Natural killer cell treated with Interleukin-12 subunit alpha and Interleukin-12 subunit beta and Interleukin-15 and Interleukin-18, amount 100 ng/mL, for 72 hours (primary cell): Measurements from ENCODE around the gene ANP32A. TPM values are rescaled to one million over a fixed set of nuclear protein-coding genes. Genes with fewer than 3 reads are reported as not detected.

ENCODE experiments used
- ATAC-seq, 2 donors: fragments of 150-1000 bp; cut with Tn5 transposase in 1 of 2; sonication (Bioruptor Pico), chemical (Tn5 transposase) in 1 of 2; 2 replicates each; pipeline ENCODE4 v1.10.0; 2021
- DNase-seq: peaks from one replicate; pipeline ENCODE4 v3.0.0; 2022; ENCODE audit warnings: low spot score
- H3K27ac Mint-ChIP-seq, 2 donors: 1 replicate in 1 of 2; 2 replicates in 1 of 2; pipeline ENCODE4 v1.8.0; 2022; ENCODE audit warnings: mixed read lengths in 2 of 2, mild to moderate bottlenecking in 1 of 2, moderate library complexity in 1 of 2
- H3K27me3 Mint-ChIP-seq, 2 donors: 1 replicate in 1 of 2; 2 replicates in 1 of 2; pipeline ENCODE4 v1.8.0; 2022; ENCODE audit warnings: mixed read lengths in 2 of 2
- H3K36me3 Mint-ChIP-seq: one replicate; pipeline ENCODE4 v1.8.0; 2022; ENCODE audit warnings: mixed read lengths
- H3K4me1 Mint-ChIP-seq, 2 donors: 1 replicate in 1 of 2; 2 replicates in 1 of 2; pipeline ENCODE4 v1.8.0; 2022; ENCODE audit warnings: low read depth in 2 of 2, mixed read lengths in 2 of 2, mild to moderate bottlenecking in 1 of 2
- H3K4me3 Mint-ChIP-seq: one replicate; pipeline ENCODE4 v1.8.0; 2022; ENCODE audit warnings: mixed read lengths
- H3K9me3 Mint-ChIP-seq: 2 replicates; pipeline ENCODE4 v1.8.0; 2022; ENCODE audit warnings: mixed read lengths
- total RNA-seq, 2 donors: library from RNA; stranded (reverse); gene quantifications; one replicate each; pipeline ENCODE4 v1.2.3, GENCODE V29; 2022

Gene ANP32A
- total RNA-seq, 2 donors from 2014 or later: 208 to 278 TPM

- DNase-seq: no peak
- no peaks in the 10 kb centered on the region for H3K36me3 Mint-ChIP-seq
Measured at GRCh38 chr15:68730471-68730919, 90.2 kb downstream of the ANP32A start.

GRCh38 chr15:68729789-68730411 is 90.8 kb downstream of the ANP32A start:
- H3K27me3 Mint-ChIP-seq: peaks cover 3 to 9% of the 10 kb centered on the region in 2 donors
- DNase-seq (no peak), ATAC-seq (no peak)
- H3K4me3 Mint-ChIP-seq: no peak overlapping the region
- peaks cover 5 to 13% of the 10 kb centered on the region in 2 donors for H3K4me1 Mint-ChIP-seq
- H3K27ac Mint-ChIP-seq: no peak overlapping the region
- no peaks in the 10 kb centered on the region for H3K9me3 Mint-ChIP-seq
- no peaks in the 10 kb centered on the region for H3K36me3 Mint-ChIP-seq

More at GRCh38 chr15:68730471-68730919, 90.2 kb downstream of the ANP32A start:
- peak in 1 of 2 donors; percentile 16 for ATAC-seq
- Mint-ChIP-seq H3K4me1 (peaks cover 5 to 13% of the 10 kb centered on the region in 2 donors), H3K27ac (no peak overlapping the region), H3K27me3 (peaks cover 3 to 9% of the 10 kb centered on the region in 2 donors), H3K4me3 (no peak overlapping the region), H3K9me3 (no peaks in the 10 kb centered on the region)

Other genes with a start within 250 kb of the ANP32A start
- gene CORO2B, start 241.9 kb downstream of the ANP32A start, total RNA-seq: not detected
- under 1 TPM in 1 of 2 donors, not detected in 1; 0.50 TPM for gene SPESP1, start 109.6 kb upstream of the ANP32A start, total RNA-seq
- not detected for gene NOX5, start 193.8 kb upstream of the ANP32A start, total RNA-seq